ENCODE results near the gene TEX19.

TEX19 gene

DNA sequence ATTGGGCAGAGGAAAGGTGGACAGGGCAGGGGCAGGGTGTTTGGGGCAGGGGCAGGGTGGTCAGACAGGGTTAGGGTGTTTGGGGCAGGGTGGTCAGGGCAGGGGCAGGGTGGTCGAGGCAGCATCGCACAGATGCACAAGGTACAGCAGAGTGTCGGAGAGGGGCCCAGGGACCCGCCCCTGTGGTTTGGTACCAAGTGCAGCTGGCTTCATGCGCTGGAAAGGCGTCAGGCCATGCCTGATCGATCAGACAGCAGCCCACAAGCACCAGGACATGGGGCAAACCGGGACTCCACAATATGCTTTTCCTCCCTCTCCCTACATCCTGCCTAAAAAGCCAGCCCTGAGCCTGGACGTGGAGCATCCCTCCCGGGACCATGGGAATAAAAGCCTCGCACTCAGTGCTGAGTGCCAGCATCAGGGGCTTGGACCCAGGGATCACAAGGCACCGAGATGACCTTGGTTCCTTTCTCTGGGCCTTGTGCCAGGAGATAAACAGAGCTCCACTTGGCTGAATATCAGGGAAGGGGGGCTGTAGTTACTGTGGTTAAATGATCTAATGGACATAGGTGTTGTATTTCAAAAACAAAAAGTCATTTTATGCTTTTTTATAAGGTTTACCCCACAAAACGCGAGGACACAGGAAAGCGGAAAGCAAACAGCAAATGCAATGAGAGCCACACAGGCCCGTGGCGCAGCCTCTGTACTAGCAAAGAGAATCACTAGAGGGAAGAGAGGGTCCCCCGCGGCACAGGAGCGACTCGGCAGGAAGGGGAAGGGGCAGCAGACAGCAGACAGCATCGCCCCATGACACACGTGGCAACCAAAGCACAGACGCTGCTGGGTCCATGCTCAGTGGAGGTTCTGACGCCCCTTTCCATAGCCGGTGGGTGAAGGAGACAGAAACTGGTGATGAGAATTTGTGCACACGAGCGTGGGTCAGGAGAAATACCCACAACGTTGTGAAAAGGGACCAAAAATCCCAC lies 53.8 kb downstream of the TEX19 start:
- TF ChIP-seq, protein P1, sequence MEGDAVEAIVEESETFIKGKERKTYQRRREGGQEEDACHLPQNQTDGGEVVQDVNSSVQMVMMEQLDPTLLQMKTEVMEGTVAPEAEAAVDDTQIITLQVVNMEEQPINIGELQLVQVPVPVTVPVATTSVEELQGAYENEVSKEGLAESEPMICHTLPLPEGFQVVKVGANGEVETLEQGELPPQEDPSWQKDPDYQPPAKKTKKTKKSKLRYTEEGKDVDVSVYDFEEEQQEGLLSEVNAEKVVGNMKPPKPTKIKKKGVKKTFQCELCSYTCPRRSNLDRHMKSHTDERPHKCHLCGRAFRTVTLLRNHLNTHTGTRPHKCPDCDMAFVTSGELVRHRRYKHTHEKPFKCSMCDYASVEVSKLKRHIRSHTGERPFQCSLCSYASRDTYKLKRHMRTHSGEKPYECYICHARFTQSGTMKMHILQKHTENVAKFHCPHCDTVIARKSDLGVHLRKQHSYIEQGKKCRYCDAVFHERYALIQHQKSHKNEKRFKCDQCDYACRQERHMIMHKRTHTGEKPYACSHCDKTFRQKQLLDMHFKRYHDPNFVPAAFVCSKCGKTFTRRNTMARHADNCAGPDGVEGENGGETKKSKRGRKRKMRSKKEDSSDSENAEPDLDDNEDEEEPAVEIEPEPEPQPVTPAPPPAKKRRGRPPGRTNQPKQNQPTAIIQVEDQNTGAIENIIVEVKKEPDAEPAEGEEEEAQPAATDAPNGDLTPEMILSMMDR (IDR thresholded peaks at IDR 0.05; ENCODE audit: insufficient read depth, low read depth, low read length, missing control alignments): no peak
- H3K4me3 ChIP-seq (ENCODE audit: low read depth, low read length): no peak overlapping the region
- DNase-seq (ENCODE audit: low read depth): no peak
